ENCODE measurements around the gene UBE2Z.

DNA sequence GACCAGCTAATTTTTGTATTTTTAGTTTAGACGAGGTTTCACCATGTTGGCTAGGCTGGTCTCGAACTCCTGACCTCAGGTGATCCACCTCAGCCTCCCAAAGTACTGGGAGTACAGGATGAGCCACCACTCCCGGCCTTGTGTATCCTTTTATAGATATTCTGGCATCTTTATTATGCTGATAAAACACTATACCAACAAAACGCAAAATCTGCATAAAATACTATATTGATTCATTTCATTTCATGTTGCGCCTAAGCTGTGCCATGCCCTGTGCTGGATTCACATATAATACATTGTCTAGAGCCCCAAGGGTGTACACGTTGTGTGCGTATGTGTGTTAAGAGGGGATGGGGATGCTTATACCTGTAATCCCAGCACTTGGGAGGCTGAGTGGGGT, 3.8 kb upstream of the UBE2Z start:
- TF ChIP-seq POLR2A (IDR thresholded peaks at IDR 0.05), result no peak
- TF ChIP-seq, protein P1, sequence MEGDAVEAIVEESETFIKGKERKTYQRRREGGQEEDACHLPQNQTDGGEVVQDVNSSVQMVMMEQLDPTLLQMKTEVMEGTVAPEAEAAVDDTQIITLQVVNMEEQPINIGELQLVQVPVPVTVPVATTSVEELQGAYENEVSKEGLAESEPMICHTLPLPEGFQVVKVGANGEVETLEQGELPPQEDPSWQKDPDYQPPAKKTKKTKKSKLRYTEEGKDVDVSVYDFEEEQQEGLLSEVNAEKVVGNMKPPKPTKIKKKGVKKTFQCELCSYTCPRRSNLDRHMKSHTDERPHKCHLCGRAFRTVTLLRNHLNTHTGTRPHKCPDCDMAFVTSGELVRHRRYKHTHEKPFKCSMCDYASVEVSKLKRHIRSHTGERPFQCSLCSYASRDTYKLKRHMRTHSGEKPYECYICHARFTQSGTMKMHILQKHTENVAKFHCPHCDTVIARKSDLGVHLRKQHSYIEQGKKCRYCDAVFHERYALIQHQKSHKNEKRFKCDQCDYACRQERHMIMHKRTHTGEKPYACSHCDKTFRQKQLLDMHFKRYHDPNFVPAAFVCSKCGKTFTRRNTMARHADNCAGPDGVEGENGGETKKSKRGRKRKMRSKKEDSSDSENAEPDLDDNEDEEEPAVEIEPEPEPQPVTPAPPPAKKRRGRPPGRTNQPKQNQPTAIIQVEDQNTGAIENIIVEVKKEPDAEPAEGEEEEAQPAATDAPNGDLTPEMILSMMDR (IDR thresholded peaks at IDR 0.05), result no peak
